GM19467 (cell line): ENCODE data around the gene ARSI.

Experiments
- ATAC-seq: cut with Tn5 transposase; IDR thresholded peaks from one replicate; pipeline ENCODE4 v1.9.1; 2021; ENCODE audit warnings: mild to moderate bottlenecking, moderate library complexity; ENCODE audit not compliant: unreplicated experiment

The ARSI gene

GRCh38 chr5:150271296-150271692 is 31.4 kb downstream of the ARSI start:
- no peak for ATAC-seq

DNA sequence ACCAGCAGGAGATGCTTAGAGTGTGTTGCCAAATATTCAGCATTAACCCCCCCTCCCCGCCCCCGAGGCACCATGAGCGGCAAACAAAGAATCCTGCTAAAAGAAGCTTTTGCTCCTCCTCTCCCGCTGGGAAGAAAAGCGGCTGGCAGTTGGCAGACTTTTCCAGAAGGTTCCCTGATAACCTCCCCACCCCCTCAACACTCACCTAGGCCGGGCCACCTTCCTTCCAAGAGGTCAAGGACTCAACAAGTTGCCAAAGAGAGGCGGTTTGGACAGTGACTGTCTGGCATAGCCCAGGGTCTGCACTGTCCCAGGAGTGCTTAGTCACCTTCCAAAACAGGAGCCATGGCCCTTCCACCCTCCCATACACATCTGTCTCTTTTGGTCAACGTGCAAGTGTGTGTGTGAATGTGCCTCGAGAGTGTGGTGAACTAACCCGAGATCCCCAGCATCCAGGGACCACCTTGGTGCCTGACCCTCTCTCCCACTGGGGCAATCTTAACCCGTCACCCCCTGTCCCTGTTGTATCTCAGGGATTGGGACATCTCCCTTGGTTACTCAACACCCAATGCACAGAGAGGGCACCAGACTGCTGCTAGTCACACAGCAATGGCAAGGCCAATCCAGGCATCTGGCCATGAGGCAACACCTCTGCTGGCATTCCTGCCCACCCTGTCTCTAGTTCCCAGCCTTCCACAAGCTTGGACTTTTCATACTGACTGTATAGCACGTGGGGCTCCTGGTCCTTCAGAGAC is 32.0 kb downstream of the ARSI start:
- ATAC-seq = no peak

- no peak for ATAC-seq
Measured at GRCh38 chr5:150266871-150267291, 35.8 kb downstream of the ARSI start.

DNA sequence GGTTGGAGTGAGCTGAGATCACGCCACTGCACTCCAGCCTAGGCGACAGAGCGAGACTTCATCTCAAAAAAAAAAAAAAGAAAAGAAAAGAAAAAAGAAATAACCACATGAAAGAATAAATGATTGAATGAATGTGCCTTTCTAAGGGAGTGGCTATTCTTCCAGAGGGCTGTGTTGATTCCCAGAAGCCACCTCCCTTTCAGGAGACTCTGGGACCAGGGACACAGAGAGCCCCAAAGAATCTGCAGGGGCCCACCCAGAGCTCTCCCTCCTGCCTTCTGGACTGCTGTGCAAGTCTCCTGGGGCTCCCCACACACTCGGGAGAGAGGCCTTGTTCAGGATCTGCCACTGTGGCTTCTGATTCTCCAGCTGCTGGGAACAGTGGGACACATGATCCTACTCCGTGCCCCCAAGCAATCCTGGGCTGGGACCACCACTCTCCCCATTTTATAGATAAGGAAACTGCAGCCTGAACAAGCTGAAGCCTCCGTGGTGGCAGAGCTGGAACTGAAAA is 36.8 kb downstream of the ARSI start:
- ATAC-seq = no peak

DNA sequence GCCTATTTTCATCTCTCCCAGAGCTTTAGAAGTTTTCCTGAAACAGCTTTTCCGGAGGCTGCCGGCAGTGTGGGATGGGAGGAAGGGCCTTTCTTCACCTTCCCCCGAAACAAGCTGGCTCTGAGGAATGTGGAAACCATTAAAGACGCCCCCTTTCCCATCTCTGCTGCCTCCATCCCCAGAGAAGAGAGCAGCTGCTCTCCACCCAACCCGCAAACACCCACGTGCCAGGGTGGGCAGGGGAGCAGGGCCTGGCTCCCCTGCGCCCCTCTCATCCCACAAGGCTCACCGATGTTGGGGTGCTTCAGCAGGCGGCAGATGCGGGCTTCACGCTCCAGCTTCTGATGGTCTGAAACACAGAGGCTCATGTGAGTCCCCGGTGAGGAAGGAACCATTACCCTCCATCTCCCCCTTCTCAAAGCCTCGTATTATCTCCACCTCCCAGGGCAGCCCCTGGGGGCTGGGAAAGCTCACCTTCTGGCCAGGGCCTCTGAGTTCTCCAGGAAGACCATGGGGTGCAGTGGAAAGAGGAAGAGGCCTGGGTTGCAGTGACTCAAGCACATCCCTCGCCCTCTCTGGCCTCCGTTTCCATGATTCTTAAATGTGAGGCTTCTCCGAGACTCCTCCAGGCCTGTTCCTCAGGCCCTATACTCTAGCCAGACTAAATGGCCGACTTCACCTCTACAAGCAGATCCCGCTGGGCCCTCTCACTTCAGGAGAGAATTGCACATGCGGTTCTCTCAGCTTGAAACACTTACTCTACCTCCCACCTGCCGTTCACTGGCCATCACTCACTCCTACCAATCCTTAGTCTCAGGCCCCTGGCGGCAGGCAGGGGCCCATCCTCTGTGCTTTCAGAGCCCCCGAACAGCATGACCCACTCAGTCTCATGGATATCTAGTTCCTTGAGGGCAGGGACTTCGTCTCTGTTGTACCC is 37.8 kb downstream of the ARSI start:
- ATAC-seq = no peak

GRCh38 chr5:150263801-150264621 is 38.7 kb downstream of the ARSI start:
- no peak for ATAC-seq

- no peak for ATAC-seq
Measured at GRCh38 chr5:150263375-150263775, 39.3 kb downstream of the ARSI start.

DNA sequence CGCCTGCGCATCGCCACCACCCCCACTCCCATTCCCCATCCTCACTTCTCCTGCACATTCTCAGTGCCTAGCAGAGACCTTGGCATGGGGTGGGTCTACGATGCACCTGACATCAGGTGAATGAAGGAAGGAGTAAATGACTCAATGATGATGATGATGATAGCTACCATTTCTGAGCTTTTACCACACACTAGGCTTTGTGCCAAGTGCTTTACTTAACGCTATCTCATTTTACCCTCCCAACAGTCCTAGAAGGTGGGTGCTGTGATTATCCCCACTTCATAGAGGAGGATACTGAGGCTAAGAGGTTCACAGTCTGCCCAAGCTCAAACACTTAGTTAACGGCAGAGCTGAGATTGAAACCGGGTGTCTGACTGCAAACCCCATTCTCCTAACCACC is 40.2 kb downstream of the ARSI start:
- ATAC-seq = no peak

GRCh38 chr5:150261231-150261630 is 41.5 kb downstream of the ARSI start:
- no peak for ATAC-seq

- ATAC-seq = no peak
Measured at GRCh38 chr5:150258130-150258529, 44.6 kb downstream of the ARSI start.

GRCh38 chr5:150257424-150257823 is 45.3 kb downstream of the ARSI start:
- ATAC-seq = no peak

DNA sequence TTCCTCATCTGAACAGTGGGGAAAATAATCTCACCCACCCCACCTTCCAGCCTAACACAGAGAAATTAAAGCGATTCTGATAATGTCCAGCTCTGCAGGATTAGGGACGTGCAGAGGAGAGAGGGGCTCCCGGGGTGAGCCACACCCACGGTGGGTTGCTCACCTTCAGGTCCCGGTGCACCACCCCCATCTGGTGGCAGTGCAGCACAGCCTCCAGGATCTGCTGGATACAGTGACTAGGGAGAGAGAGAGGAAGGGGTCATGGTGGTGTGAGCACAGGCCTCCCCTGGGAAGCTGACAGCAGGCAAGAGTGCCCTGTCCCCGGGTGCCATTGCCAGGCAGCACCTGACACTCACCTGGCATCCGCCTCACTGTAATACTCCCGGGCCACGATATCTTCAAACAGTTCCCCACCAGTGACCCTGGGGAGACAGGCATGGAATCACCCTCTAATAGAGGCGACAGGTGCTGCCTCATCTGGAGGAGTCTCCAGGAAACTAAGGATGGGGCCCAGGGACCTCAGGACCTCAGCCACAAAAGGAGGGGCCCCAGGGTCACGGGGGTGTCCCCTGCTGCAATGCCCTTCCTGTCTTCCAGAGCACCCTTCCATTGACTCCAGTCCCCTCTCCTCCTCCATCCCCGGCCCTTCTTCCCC is 46.2 kb downstream of the ARSI start:
- no peak for ATAC-seq

GRCh38 chr5:150255659-150256409 is 46.9 kb downstream of the ARSI start:
- ATAC-seq = no peak

- ATAC-seq = no peak
Measured at GRCh38 chr5:150254774-150255173, 47.9 kb downstream of the ARSI start.

DNA sequence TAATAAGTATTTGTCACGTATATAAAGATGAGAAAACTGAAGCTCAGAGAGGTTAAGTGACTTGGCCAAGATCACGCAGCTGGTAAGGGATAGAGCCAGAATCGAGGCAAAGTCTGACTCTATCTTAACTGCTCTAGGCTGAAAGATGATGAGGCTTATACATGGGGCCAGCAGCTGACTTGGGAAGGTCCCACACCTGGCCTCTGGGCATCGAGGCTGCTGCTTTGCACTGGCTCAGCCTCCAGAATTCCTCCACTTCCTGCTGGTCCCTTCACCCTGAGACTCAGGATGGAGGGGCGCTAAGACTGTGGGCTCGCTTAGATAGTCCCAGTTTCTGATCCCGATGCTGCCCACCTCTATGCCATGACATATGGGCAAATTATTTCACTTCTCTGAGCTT is 48.3 kb downstream of the ARSI start:
- ATAC-seq = no peak

DNA sequence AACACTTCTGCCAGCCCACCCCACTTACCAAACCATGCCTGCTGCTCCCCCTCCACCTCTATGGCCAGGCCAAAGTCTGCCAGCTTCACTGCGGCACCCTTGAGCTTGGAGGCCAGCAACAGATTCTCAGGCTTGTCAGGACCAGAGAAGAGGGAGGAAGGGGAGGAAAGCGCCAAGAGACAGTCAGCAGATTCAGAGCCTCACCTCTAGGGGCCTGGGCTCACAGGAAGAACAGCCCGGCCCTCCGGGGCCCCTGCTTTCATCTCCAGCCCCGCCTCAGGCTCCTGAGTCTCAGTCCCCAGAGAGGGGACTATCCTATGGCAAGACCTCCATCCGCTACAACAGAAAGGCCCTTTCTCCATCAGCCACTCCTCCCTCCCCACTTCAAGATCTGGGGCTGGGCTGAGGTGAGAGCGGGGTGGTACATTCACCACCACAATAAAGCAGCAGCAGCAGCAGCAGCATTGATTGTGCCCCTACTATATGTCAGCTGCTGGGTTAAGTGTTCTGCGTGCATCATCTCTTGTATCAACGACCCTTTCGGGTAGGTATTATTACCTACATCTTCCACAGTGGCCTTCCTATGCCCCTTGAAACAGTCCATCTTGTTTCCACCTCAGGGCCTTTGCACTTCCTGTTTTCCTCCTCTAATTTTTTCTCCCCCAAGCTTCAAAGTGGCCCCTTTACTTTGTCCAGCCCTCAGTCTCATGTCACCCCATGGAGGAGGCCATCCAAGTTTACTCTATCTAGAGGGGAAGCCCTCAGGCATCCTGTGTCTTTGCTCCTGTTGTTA is 49.1 kb downstream of the ARSI start:
- ATAC-seq = no peak

DNA sequence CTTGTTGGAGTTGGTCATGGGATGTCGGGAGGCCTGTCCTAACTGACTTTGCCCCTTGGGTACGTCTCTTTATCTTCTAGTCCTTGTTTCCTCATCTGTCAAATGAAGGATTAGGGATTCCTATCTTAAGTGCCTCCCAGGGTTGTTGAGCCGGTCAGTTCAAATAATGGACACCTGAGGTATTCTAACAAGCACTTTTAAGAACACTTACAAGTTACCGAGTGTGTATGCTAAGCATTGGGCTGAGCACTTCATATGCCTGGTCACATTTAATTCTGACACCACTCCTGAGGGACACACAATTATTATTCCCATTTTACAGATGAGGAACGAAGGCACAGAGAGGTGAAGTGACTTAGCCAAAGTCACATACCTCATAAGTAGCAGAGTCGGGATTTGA is 50.2 kb downstream of the ARSI start:
- ATAC-seq = no peak

GRCh38 chr5:150251504-150251903 is 51.2 kb downstream of the ARSI start:
- ATAC-seq = no peak

DNA sequence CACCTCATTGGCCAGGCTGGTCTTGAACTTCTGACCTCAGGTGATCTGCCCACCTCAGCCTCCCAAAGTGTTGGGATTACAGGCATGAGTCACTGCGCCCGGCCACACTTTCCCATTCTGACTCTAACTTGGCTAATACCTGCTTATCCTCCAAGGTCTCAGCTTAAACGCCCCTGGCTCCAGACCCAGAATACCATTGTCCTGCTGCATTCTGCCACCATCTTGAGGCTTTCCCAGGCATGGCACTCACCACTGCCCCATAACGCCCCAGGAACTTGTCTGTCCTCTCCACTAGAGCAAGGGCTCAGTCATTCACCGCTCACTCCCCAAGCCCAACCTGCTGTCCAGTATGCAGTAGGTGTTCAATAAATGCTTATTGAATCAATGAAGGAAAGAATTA is 53.0 kb downstream of the ARSI start:
- no peak for ATAC-seq
